Measurements from ENCODE around the gene ISLR. TPM values are rescaled to one million over a fixed set of nuclear protein-coding genes. Genes with fewer than 3 reads are reported as not detected.
A peak's percentile ranks its signal among the peaks of the same experiment; 100 is the strongest.

ISLR gene
- total RNA-seq, 1 experiment from 2014 or later = not detected

GRCh38 chr15:74134387-74135027 lies 39.0 kb upstream of the ISLR start:
- intact Hi-C loops (cut with micrococcal nuclease) = no loop called here
- H4K20me1 ChIP-seq (ENCODE audit: low read length) = no peaks in the 10 kb centered on the region
- ChIA-PET CTCF (interaction anchor here (1.3 kb wide), 1 partner anchor 173 kb away, joined by 4 read pairs; no protein-coding TSS in a partner anchor), POLR2A (ENCODE audit: unreplicated experiment) (no interaction called here)
- H3K9me3 ChIP-seq (ENCODE audit: low read length) = no peaks in the 10 kb centered on the region
- H3F3A ChIP-seq (ENCODE audit: low read length, unreplicated experiment) = no peaks in the 10 kb centered on the region
- H2AFZ ChIP-seq (ENCODE audit: low read length) = no peak overlapping the region
- TF ChIP-seq EZH2phosphoT487 (IDR thresholded peaks at IDR 0.05; ENCODE audit: borderline replicate concordance, low read length) (no peak), EZH2 (IDR thresholded peaks at IDR 0.05; ENCODE audit: low read length, unreplicated experiment) (no peak), CTCF (conservative IDR thresholded peaks at IDR 0.05; ENCODE audit: low read depth, low read length) (peak; percentile 57)
- no peak overlapping the region for H3K4me2 ChIP-seq (ENCODE audit: low read length)
- no peak overlapping the region for H3K4me3 ChIP-seq (ENCODE audit: low read length)
- H3K27me3 ChIP-seq (ENCODE audit: low read length) = peaks cover 26% of the 10 kb centered on the region
- ATAC-seq (no peak), DNase-seq (no peak)
- no TSS peak for BruUV-seq (replicated peaks)
- H3K36me3 ChIP-seq (ENCODE audit: low read depth, low read length) = no peaks in the 10 kb centered on the region
- peaks cover 14% of the 10 kb centered on the region; the same call in 1 of the 2 replicates for H3K4me1 ChIP-seq (ENCODE audit: insufficient read depth, low read length)
- H3K9me2 ChIP-seq (replicated peaks; ENCODE audit: low read length) = no peaks in the 10 kb centered on the region
- no peaks in the 10 kb centered on the region for H3K79me2 ChIP-seq (ENCODE audit: low read length)
- no peak overlapping the region for H3K27ac ChIP-seq (ENCODE audit: low read length)
- no peak overlapping the region for H3K9ac ChIP-seq (ENCODE audit: low read length)

- H3K9me2 ChIP-seq (replicated peaks; ENCODE audit: low read length) = no peaks in the 10 kb centered on the region
- no TSS peak for BruUV-seq (replicated peaks)
- no peaks in the 10 kb centered on the region for H3K9me3 ChIP-seq (ENCODE audit: low read length)
- no peak overlapping the region for H3K27ac ChIP-seq (ENCODE audit: low read length)
- H3F3A ChIP-seq (ENCODE audit: low read length, unreplicated experiment) = no peaks in the 10 kb centered on the region
- no peak overlapping the region for H3K4me2 ChIP-seq (ENCODE audit: low read length)
- intact Hi-C loops (cut with micrococcal nuclease) = no loop called here
- H3K36me3 ChIP-seq (ENCODE audit: low read depth, low read length) = no peaks in the 10 kb centered on the region
- H3K27me3 ChIP-seq (ENCODE audit: low read length) = peaks cover 21% of the 10 kb centered on the region
- ChIA-PET POLR2A (ENCODE audit: unreplicated experiment) (no interaction called here), CTCF (interaction anchor here (0.7 kb wide), 1 partner anchor 55 kb away, joined by 3 read pairs; no protein-coding TSS in a partner anchor)
- DNase-seq (no peak), ATAC-seq (no peak)
- no peak for TF ChIP-seq EZH2phosphoT487 (IDR thresholded peaks at IDR 0.05; ENCODE audit: borderline replicate concordance, low read length)
- no peak for TF ChIP-seq EZH2 (IDR thresholded peaks at IDR 0.05; ENCODE audit: low read length, unreplicated experiment)
- TF ChIP-seq CTCF (conservative IDR thresholded peaks at IDR 0.05; ENCODE audit: low read depth, low read length) = no peak
- H2AFZ ChIP-seq (ENCODE audit: low read length) = no peak overlapping the region
- peaks cover 14% of the 10 kb centered on the region; the same call in 1 of the 2 replicates for H3K4me1 ChIP-seq (ENCODE audit: insufficient read depth, low read length)
- H3K79me2 ChIP-seq (ENCODE audit: low read length) = no peaks in the 10 kb centered on the region
- no peak overlapping the region for H3K4me3 ChIP-seq (ENCODE audit: low read length)
- H4K20me1 ChIP-seq (ENCODE audit: low read length) = no peaks in the 10 kb centered on the region
- no peak overlapping the region for H3K9ac ChIP-seq (ENCODE audit: low read length)
These were observed 38.4 kb upstream of the ISLR start for GRCh38 chr15:74135041-74135565.

- Histone ChIP-seq H3K4me3 (ENCODE audit: low read length) (peak overlapping the region; percentile 58), H3K27ac (ENCODE audit: low read length) (no peak overlapping the region), H3F3A (ENCODE audit: low read length, unreplicated experiment) (no peaks in the 10 kb centered on the region), H3K9me2 (replicated peaks; ENCODE audit: low read length) (no peaks in the 10 kb centered on the region), H2AFZ (ENCODE audit: low read length) (peak overlapping the region; percentile 72), H3K27me3 (ENCODE audit: low read length) (peaks cover 7% of the 10 kb centered on the region), H3K4me1 (ENCODE audit: insufficient read depth, low read length) (peaks cover 11% of the 10 kb centered on the region; the same call in 1 of the 2 replicates), H3K4me2 (ENCODE audit: low read length) (peak overlapping the region; percentile 82), H3K9me3 (ENCODE audit: low read length) (no peaks in the 10 kb centered on the region), H3K36me3 (ENCODE audit: low read depth, low read length) (no peaks in the 10 kb centered on the region), H4K20me1 (ENCODE audit: low read length) (no peaks in the 10 kb centered on the region), H3K9ac (ENCODE audit: low read length) (no peak overlapping the region), H3K79me2 (ENCODE audit: low read length) (no peaks in the 10 kb centered on the region)
- ChIA-PET POLR2A (ENCODE audit: unreplicated experiment) (no interaction called here), CTCF (no interaction called here)
- TF ChIP-seq EZH2 (IDR thresholded peaks at IDR 0.05; ENCODE audit: low read length, unreplicated experiment) (no peak), CTCF (conservative IDR thresholded peaks at IDR 0.05; ENCODE audit: low read depth, low read length) (no peak), EZH2phosphoT487 (IDR thresholded peaks at IDR 0.05; ENCODE audit: borderline replicate concordance, low read length) (no peak)
- intact Hi-C loops (cut with micrococcal nuclease) = no loop called here
- DNase-seq (no peak), ATAC-seq (no peak)
- BruUV-seq (replicated peaks) = no TSS peak
These were observed 37.0 kb upstream of the ISLR start for GRCh38 chr15:74136540-74136813.
